Ureter (tissue), 1 donor: Measurements from ENCODE around the gene PHF20. TPM values are rescaled to one million over a fixed set of nuclear protein-coding genes. Genes with fewer than 3 reads are reported as not detected.
A peak's percentile ranks its signal among the peaks of the same experiment; 100 is the strongest.
"Not testable (repeated sequence)": the region's sequence is repeated elsewhere in the genome, so short reads cannot be mapped to it uniquely, and the experiment has no call there.

Experiments used
- DNase-seq: peaks from one replicate; pipeline ENCODE4 v3.0.0-alpha.2; 2020; ENCODE audit warnings: low spot score
- total RNA-seq: library from RNA; stranded (reverse); gene quantifications from one replicate; pipeline ENCODE4 v1.2.4, GENCODE V29; 2023
- donor health status: DM: yes; HTN: yes; CAD: no.

Gene PHF20
- total RNA-seq, 1 donor from 2014 or later: 61.6 TPM

DNA sequence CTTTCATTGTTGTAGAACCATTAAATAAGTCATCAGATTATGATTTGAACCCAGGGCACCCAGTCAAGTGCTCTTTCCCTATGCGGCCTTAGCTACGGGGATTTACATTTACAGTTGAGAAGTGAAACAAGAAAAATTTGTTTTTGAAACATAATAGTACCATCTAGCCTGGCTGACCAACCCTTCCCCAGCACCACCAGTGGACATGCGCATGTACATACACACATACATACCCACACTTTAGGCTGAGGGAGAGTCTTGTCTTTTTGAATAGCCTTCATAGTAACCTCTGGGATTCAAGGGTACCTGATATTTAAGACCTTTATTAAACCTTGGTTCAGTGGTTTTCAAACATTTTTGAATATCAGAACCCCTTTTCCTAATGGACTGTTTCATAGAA is 148.7 kb downstream of the PHF20 start:
- no peak for DNase-seq

DNA sequence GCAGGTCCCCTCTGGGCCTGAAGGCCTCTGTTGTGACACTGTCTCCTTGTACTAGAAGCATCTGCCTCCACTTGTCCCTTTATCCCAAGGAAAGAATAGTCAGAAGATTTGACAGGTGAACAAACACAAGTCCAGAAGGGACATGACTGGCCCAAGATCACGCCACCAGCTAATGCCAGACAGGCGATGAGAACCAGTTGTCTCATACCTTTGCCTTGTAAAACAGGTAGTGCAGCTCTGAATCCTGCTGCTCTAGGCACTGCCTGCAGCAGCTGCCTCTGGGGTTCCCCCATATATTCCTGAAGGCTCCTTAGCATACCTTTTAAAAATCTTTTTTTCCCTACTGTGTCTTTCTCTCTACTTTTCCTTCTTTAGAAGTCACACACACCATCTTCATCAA is 157.5 kb downstream of the PHF20 start:
- no peak for DNase-seq

DNA sequence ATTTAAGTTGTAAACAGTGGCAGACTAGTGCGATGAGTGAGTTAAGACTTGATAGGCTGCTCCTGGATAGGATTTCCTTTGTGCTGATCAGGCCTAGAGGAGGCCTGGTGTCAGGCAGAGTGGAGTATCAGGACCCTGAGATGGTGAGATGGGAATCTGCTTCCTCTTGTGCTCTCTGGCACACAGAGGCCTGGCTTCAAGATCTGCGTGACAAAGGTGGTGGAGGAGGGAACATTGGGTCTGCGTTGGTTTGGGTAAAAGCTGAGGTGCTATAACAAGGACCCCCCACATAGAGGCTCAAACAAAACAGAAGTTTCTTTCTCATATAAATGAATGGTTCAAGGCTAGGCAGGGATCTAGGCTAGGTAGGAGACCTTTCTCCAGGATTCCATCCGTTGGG is 162.2 kb downstream of the PHF20 start:
- DNase-seq: no peak

DNA sequence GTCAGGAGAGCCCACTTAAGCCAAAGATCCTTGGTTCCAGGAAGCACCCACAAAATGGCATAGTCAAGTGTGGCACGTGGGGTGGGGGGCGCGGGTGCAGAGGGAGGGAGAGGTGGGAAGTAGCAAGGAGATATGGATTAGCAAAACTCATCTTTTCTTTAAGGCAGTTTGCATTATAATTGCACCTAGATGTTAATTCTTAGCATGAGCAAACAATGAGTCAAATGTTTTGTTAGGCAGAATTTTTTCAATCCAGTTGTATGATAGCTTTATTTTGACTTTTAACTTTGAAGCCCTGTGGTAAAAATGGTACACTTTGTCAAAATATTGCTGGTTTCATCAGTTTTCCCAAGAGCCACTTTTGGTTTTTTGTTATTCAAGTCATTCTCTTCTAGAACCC is 167.4 kb downstream of the PHF20 start:
- no peak for DNase-seq

DNA sequence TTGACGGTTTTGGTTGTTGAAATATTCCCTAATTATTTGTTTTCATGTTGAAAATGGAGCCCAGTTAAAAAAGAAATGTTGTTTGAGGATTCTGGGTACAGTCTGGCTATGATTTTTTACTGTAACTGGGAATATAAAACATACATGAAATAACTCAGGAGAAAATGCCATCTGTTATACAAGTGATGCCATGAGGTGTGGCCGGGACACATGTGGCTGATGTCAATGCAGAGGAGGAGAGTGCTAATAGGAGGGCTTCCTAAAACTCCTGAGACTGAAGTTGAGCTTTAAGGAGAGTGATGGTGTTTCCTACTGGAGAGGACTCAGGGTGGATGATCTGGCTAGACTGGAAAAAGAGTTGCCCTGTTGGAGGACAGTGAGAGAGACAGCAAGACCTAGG is 169.8 kb downstream of the PHF20 start:
- no peak for DNase-seq

DNA sequence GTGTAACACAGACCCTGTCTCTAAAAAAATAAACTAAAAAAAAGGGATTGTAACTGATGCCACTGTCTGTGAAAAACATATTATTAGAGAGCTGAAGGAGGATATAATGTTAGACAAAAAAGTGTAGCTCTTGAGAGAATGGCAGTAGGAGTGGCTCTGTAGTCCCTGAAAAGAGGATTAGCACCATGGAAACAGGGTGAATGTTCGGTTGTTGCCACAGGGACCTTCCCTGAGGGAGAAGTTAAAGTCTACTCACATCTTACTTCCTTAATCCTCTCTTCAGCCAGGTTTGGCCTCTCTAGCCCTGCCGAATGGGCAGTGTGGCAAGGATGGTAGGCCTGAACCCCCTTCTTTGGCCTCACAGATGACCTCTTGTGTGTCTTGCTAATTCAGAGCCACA is 170.4 kb downstream of the PHF20 start:
- no peak for DNase-seq

DNA sequence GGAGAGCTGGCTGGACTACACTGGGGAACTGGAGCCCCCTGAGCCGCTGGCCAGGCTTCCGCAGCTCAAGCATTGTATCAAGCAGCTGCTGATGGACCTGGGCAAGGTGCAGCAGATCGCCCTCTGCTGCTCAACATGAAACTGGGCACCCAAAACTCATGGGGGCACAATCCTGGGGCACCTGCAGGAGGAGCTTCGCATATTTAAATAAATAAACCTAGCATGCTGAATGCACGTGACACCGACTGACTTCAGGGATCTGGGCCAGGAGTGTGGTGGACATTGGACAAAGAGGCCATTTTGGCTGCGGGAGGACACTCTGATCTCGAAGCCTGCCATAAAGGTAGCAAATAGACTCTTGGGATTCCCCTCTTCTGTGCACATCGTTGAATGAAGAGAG is 175.7 kb downstream of the PHF20 start:
- no peak for DNase-seq

DNA sequence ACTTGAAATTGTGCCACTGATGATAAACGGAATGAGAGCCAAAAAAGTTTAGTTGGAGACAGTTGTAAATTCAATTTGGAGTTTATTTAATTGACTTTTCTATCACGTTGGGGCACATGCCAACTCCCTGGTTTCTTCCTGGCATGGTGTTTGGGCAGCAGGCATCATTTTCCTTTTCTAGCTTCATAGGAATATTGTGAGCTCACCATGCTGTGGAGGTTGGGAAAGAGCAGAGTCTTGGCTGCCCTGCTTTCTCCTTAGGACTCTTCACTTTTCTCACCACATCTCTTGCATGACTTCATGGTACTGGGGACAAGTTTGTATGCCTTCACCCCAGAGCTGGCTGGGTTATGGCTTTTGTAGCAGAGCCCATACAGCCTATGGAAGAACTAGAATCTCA is 176.1 kb downstream of the PHF20 start:
- no peak for DNase-seq

DNA sequence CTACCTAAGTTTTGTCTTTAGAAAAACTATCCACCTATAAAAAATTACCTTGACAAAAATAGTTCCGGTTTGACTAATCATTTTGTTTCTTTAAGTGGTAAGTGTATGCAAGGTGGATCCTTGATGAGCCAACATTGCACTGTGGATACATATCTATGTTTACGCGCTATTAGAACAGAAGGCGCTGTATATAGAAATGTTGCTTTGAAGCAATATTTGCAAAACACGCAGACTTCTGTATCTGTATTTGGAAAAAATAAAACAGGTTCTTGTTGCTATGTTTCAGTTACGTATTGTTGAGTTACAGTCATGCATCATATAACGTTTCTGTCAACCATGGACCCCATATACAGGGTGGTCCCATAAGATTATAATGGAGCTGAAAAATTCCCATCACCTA is 178.3 kb downstream of the PHF20 start:
- no peak for DNase-seq

DNA sequence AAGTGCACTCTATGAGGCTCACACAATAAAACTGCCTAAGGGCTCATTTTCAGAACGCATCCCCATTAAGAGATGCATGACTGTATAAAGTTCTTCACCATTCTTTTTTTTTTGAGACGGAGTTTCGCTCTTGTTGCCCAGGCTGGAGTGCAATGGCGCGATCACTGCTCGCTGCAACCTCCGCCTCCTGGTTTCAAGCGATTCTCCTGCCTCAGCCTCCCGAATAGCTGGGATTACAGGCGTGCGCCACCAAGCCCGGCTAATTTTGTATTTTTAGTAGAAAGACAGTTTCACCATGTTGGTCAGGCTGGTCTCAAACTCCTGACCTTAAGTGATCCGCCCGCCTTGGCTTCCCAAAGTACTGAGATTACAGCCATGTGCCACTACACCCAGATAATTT is 180.3 kb downstream of the PHF20 start:
- DNase-seq: not testable (repeated sequence)

DNA sequence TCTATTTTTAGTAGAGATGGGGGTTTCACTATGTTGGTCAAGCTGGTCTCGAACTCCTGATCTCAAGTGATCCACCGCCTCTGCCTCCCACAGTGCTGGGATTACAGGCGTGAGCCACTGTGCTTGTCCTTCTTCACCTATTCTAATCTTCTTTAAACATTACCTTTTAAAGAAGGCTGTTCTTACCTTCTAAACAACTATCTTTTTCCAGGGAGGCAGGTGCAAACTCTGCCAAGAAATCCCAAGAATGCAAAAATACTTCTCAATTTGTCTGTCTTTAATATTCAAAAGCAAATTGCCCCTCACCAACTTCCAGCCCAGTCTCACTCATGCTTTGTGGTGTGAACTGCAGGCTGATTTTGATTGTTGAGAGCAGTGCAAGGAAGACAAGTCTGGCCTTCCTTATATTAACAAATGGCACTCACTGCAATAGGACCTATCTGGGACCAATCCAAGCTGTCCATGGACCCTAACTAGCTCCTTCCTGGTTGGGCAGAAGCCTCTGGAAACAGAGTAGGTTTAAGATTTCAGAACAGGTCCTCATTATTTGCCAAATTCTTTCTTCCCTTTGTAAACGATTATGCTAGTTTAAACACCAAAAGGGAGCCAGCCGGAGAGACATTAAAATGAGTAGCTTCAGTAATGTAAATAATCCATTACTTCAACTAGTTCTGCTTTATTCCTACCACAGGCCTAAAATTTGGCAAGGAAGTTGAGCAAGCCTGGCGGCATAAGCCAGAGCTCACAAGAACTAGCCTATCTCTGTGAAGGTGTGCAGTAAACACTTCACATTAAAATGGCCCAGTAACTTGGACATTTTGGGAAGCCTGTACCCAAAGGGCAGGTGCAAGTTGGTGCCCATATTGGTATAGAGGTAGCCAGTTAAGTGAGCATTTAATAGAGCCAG is 180.9 kb downstream of the PHF20 start:
- DNase-seq: no peak

DNA sequence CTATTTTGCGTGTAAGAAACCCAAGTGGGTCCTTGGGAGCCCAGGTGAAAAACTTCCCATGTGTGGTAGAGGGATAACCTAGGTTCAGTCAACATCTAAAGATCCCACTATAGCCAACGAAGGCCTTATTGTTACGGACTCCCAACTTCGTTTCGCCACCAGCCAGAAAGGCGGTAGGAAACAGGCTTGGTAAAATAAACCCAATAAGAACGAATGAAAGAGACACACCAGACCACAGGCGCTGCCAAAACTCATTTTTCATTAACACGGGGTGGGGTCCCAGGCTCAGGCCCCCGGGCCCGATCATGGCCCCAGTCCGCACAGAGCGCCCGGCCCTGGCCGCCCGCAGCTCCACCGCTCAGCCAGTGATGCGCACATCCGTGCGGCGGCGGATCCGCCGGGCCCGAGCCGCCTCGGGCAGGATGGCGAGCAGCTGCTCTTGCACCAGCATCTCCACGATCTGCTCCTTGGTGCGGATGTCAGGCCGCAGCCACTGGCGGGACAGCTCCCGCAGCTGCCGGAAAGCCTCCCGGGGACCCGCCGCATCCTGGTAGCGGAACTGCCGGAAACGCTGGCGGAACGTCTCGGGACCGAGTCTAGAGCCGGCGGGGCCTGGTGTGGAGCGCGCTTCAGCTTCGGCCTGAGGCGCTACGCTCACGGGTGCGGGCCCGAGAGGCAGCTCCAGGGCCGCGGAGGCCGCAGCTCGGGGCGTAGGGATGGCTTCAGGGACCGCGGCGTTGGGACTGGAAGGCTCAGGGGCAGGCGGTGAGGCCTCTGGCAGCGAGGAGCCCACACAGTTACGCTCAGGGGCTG is 181.8 kb downstream of the PHF20 start:
- DNase-seq: peak; percentile 58

DNA sequence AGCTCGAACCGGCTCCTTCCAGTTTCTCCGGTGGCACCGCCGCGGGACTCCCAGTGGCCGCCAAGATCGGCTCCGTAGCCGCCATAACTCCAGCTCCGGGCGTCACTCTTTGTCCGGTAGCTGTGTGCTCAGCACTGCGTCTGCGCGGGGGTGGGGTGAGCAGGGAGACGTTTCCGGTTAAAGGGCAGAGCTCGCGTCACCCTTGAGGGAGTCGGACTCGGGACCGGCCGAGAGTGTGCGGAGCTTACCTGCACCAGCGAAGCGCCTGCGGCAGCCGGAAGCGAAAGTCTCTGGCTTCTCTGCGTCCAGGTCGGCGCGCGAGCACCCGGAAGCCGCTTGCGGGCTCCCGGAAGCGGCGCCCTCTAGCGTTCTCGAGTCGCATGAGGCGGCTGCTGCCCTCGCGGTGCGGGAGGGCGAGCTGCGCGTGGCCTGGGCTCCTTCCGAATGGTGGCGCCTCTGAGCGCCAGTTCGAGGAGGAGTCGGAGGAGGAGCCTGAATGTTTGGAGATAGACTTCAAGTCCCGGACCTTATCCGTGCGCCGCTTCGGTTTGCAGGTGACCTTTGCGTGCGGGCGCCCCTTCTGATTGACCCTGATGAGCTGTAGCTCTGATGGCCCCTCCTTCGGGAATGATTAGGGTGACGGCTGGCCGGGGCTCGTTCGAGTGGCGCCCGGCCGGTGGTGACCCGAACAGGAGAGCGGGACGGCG is 182.5 kb downstream of the PHF20 start, which contains the start of gene SCAND1:
Gene SCAND1, minus strand, starts transcription at position 303 of the 707 bp plus-strand sequence. Its CDS starts 218 bp downstream, at position 85.
- DNase-seq: peak; percentile 97

DNA sequence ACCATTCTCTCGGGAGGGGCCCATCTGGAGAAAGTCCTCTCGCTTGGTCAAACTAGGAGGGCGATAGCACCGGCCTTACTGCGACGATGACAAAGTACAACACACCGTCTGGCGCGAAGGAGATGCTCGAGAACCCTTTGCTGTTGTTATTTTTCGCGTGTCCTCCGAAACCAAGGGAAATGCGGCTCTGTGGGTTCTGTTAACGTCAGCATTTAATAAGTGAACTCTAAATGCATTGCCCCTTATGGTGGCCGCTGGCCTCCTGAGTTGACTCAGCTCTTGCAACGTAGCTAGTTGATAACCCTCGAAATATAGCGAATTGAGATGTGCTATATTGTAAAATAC is 183.1 kb downstream of the PHF20 start:
- no peak for DNase-seq

DNA sequence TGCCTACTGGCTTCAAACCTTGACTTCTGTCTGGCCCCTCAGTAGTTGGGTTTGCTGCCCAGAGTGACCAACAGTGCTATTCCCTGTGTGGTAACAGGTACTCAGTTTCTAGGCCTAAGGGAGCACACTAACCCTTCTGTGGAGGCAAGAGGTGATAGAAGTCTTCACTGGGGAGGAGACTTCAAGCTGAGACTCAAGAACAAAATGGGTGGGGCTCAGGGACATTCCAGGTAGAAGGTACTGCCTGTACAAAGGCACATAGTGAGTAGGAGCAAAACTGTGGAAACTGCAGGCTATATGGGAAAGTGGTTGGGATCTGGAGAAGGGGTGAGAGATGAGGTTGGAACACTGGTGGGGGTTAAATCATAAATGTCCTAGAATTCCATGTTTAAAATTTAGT is 184.8 kb downstream of the PHF20 start:
- DNase-seq: no peak

DNA sequence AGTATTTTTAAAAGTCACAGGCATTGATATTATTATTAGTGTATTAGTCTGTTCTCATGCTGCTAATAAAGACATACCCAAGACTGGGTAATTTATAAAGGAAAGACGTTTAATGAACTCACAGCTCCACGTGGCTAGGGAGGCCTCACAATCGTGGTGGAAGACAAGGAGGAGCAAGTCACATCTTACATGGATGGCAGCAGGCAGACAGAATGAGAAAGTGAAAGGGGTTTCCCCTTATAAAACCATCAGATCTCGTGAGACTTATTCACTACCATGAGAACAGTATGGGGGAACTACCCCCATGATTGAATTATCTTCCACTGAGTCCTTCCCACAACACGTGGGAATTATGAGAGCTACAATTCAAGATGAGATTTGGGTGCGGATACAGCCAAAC is 187.5 kb downstream of the PHF20 start:
- DNase-seq: not testable (repeated sequence)

DNA sequence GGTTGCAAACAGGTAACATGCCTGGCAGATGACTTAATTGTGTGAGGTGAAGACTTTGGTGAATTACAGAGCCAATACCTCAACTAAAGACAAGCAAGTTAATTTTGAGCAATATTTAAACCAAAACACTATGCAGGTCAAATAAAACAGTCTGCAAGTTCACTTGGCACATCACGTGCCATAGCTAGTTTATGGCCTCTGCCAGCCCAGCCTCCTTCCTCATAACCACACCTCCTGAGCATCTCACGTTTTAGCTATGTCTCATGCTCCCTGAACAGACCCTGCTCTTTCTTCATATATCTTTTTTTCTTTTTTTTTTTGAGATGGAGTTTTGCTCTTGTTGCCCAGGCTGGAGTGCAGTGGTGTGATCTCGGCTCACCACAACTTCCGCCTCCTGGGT is 192.1 kb downstream of the PHF20 start:
- no peak for DNase-seq

DNA sequence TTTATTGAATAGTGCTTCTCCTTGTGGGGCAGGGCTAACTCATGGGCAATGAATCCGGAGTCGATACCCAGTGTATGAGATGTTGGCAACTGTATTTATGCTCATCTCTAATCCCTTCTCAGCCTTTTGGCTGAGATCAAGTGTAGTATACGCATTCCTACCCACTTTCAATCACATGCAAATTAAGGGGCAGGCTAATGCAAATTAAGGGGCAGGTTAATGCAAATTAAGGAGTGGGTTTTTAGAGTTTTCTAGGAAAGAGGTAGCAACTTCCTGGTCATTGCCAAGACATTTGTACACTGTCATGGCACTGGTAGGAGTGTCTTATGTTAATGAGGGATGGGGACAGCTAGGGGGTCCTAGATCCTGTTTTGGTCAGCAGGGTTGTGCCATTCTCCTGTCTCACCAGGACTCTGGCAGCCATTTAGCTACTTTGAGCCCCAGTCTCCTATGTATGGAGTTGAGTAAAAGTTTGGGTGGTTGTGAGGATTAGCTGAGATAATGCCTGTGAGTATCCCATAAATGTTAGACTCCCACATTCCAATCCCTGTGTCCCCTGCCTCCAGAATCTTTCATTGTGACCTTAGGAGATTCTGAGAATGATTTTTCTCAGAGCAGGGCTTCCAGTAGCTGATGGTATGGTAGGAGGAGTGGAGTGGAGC is 196.3 kb downstream of the PHF20 start, which contains the start of gene CNBD2:
Gene CNBD2, plus strand, starts transcription at position 612 of the 662 bp plus-strand sequence. CDS start 173 bp downstream, outside the sequence.
- DNase-seq: no peak

DNA sequence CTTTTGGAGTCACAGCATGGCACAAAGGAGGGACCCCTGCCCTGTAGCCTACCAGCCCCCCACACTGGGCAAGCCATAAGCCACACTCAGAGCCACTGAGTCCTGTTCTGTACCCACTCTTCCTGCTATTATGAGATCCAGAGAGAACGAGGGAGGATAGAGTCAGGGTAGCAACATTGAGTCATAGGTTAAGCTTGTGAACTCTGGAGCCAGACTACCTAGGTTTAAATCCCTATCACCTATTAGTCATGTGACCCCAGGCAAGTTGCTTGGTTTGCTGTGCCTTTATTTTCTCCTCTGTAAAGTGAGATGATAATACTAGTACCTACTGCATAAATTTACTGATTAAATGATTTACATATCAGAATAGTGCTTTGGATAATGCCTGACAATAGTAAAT is 197.1 kb downstream of the PHF20 start:
- DNase-seq: no peak

DNA sequence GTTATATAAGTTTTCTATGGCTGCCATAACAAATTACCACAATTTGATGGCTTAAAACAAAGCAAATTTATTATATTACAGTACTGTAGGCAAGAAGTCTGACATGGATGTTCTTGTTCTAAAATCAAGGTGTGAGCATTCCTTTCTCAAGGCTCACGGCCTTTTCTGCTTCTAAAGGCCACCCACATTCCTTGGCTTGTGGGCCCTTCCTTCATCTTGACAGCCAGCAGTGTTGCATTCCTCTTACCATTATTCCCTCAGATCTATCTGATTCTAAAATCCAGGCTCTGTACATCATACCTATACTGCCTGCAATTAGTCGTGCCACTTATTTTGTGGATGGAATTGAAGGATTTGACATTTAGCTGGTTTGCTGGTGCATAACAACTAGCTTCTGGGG is 200.2 kb downstream of the PHF20 start:
- DNase-seq: no peak

DNA sequence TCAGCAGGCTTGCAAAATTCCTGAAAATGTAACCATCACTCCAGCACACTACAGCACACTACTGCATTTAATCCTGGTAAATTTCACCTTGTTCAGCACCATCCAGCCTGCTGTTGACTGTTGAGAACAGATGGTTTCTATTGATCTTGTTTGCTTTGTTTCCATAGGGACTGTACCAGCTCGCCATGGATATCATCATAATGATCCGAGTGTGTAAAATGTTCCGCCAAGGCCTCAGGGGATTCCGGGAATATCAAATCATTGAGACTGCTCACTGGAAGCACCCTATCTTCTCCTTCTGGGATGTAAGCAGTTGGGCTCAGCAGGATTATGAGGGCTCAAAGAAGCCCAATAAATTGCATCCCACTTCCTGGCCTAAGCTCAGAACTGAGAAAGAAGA is 200.6 kb downstream of the PHF20 start:
- no peak for DNase-seq

DNA sequence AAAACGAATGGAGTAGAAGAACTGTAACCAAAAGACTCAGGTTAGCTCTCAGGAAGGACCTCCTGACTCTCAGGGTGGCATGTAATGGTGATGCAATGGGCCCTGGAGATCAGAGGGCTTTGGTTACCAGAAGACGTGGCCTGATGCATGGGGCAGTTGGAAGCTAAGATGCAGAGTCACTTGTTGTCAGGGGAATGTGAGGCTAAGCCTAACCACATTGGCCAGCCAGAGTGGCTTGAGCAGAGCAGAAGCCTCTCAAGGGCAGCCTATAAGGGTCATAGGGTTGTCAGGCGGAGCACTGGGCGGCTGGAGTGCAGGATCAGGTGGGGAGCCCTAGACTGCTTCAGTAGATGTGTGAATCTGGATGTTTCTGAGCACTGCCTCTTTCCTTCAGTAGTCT is 202.4 kb downstream of the PHF20 start:
- no peak for DNase-seq
